Measurements from ENCODE around the gene ZCCHC24.

The ZCCHC24 gene

GRCh38 chr10:79393924-79394610 lies 51.4 kb downstream of the ZCCHC24 start:
- no peak for DNase-seq

- DNase-seq, result no peak
Observed at GRCh38 chr10:79393221-79393923, 52.1 kb downstream of the ZCCHC24 start.

GRCh38 chr10:79392506-79393176 lies 52.8 kb downstream of the ZCCHC24 start:
- DNase-seq, result no peak

- no peak for DNase-seq
Observed at GRCh38 chr10:79392020-79392398, 53.4 kb downstream of the ZCCHC24 start.

- no peak for DNase-seq
Observed at GRCh38 chr10:79391231-79392019, 54.0 kb downstream of the ZCCHC24 start.

- DNase-seq, result no peak
Observed at GRCh38 chr10:79390551-79391229, 54.7 kb downstream of the ZCCHC24 start.

- no peak for DNase-seq
Observed at GRCh38 chr10:79390057-79390456, 55.4 kb downstream of the ZCCHC24 start.

GRCh38 chr10:79387974-79388850 lies 57.2 kb downstream of the ZCCHC24 start:
- DNase-seq, result no peak

GRCh38 chr10:79387466-79387973 lies 57.9 kb downstream of the ZCCHC24 start:
- no peak for DNase-seq

GRCh38 chr10:79386637-79387465 lies 58.6 kb downstream of the ZCCHC24 start:
- DNase-seq, result no peak

- no peak for DNase-seq
Observed at GRCh38 chr10:79385804-79386531, 59.5 kb downstream of the ZCCHC24 start.

GRCh38 chr10:79385392-79385795 lies 60.0 kb downstream of the ZCCHC24 start:
- DNase-seq, result no peak

GRCh38 chr10:79384773-79385391 lies 60.5 kb downstream of the ZCCHC24 start:
- DNase-seq, result no peak

GRCh38 chr10:79383974-79384606 lies 61.3 kb downstream of the ZCCHC24 start:
- DNase-seq, result no peak

- DNase-seq, result no peak
Observed at GRCh38 chr10:79382491-79382941, 62.9 kb downstream of the ZCCHC24 start.

GRCh38 chr10:79381804-79382221 lies 63.6 kb downstream of the ZCCHC24 start:
- no peak for DNase-seq

GRCh38 chr10:79380946-79381721 lies 64.3 kb downstream of the ZCCHC24 start:
- DNase-seq, result no peak
